ENCODE measurements around the gene NUTM2D.
"Not testable (repeated sequence)": the region's sequence is repeated elsewhere in the genome, so short reads cannot be mapped to it uniquely, and the experiment has no call there.

NUTM2D gene

DNA sequence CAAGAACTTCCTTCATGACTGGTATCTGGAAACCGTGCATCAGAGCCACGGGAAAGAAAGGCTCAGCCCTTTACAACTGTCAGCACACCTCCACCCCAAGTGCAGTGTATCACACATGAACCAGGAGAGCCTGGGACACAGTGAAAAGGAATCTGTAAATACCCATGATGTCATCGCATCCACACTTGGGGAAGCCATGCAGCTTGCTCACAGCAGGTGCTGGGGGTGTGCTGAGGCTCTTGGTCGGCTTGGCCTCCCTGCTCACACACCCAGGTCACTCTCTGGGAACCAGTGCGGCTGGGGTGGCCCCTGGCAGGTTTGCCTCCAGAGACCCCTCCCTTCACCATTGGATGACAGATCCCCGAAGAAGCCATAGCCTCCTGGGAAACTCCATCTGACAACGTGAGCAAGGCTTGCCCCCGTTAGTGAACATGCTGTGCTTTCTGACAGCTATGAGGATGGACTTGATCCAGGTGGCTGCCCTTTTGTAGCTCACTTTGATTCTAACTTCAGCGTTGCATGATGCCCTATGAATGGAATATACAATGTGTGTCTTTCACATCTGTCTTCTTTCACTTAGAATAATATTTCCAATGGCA is 12.1 kb downstream of the NUTM2D start:
- not testable (repeated sequence) for DNase-seq (ENCODE audit: low read depth, low spot score)

DNA sequence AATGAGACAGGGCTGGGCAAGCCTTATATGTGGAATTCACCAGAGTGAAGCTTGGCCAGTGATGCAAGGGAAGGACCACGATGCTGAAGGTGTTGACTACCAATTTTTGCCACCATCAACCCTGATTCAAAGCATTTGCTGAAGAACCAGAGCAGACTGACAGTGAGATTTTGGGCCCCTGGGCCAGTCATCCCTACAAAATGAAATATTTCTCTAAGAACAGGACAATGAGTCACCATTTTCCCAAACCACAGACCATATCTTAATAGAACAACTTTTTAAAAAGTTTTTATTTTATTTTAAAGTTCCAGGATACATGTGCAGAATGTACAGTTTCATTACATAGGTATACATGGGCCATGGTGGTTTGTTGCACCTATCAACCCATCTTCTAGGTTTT is 16.5 kb downstream of the NUTM2D start:
- DNase-seq (ENCODE audit: low read depth, low spot score): not testable (repeated sequence)

DNA sequence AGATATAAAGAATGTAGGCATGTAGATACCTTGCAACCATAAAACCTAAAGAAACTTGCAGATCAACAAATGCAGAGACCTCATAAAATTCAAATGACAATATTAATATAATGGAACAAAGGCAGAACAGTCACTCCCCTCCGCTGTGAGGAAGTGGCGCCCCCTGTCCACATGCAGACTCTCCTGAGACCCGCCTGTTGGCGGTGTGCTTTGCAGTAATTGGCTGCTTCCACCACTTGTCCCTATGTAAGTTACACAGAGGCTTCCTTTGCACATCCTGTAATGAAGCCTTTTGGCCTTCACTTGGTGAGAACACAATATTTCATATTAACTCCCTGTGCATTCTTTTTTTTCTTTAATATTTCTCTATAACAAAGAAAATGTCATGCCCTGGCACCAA is 21.6 kb downstream of the NUTM2D start:
- DNase-seq (ENCODE audit: low read depth, low spot score): not testable (repeated sequence)

DNA sequence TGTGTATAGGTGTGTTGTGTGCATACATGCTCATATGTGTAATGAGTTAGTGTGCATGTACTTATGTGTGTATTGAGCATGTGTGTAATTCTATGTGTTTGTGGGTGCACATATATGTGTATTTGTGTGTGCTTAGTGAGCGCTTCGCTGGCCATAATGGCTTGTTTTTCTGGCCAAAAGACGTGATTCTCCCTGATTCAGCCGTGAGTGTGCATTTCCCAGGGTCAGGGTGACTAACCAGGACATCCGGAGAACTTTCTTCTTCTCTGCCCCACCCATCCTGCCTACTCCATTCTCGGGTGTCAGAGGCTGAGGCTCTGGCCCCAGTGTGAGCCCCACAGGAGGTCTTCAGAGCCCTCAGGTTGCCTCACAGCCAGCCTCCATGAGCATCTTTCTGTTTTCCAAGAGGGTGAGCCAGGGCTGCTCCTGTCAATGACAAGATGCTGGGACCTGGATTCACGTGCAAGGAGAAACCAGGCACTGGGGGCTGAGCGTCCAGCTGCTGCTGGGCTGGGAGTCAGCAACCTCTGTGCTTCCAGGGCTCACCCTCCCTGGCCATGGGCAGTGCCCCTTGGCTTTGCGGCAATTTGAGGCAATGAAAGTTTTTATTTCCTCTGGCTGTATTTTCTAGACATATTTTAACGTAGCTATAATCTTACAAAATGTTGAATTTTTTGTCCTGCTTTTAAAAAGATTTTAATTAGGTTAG is 25.8 kb downstream of the NUTM2D start:
- not testable (repeated sequence) for DNase-seq (ENCODE audit: low read depth, low spot score)

DNA sequence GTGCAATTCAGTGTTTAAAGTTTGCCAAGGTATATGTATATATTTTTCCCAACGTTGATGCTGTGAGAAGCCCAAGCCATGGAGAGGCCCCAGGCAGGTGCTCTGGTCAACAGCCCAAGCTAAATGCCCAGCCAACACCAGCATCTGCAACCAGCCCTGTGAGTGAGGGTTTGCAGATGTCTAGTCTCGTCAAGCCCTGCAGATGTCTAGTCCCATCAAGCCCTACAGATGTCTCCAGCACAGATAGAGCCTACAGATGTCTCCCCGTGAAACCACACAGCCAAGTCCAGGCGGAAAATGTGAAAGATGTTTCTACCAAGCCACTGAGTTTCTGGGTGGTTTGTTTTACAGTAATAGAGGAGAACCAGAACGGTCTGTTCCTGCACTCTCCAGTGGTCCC is 26.7 kb downstream of the NUTM2D start:
- DNase-seq (ENCODE audit: low read depth, low spot score): not testable (repeated sequence)

DNA sequence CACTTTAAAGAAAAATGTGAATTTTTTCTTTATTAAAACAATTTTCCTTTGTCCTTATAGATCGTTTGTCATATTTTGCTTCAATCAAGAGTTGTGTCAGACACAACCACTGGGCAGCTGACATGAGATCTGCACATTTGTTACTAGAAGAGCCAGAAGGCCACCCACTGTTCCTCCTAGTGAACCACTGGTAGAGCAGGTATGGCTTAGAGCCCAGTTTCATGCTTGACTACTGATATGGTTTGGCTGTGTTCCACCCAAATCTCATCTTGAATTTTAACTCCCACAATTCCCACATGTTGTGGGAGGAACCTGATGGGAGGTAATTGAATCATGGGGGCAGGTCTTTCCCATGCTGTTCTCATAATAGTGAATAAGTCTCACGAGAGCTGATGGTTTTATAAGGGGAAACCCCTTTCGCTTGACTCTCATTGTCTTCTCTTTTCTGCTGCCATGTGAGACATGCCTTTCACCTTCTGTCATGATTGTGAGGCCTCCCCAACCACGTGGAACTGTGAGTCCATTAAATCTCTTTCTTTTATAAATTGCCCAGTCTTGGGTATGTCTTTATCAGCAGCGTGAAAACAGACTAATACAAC is 28.3 kb downstream of the NUTM2D start:
- not testable (repeated sequence) for DNase-seq (ENCODE audit: low read depth, low spot score)

DNA sequence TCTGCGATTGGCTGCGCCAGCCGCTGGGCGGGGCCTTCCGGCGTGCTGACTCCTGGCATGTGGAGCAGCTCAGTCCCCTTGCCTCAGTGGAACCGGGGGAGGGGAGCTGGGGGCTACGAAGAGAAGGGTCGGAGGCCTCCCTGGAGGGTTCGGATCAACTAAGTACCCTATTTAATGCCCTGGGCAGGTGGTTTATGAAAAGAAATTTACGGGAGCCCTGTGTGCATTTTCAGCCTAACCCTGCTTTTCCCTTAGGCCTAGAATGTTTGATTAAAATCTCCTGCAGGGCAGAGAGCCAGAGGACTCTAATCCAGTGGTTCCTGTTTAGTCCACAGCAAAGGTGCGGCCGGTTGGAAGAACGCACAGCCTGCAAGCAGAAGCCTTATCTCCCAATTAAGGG is 33.8 kb downstream of the NUTM2D start:
- not testable (repeated sequence) for DNase-seq (ENCODE audit: low read depth, low spot score)

DNA sequence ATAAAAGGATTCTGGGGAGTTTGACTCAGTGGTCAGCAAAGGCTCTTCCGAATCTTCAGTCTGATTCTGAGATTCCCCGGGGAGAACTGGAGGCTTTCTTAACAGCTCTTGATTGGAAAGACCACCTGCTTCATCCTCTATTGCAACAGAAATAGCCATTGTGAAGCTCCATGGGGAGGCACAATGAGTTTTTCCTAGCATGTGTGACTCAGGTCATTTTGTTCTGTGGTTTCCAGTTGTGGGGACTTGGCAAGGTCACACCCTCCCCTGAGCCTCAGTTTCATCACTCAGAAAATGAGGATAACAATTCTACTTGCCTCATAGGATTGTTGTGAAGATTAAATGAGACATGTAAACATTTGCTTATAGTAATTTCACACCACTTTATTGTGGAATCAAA is 38.7 kb downstream of the NUTM2D start:
- not testable (repeated sequence) for DNase-seq (ENCODE audit: low read depth, low spot score)

DNA sequence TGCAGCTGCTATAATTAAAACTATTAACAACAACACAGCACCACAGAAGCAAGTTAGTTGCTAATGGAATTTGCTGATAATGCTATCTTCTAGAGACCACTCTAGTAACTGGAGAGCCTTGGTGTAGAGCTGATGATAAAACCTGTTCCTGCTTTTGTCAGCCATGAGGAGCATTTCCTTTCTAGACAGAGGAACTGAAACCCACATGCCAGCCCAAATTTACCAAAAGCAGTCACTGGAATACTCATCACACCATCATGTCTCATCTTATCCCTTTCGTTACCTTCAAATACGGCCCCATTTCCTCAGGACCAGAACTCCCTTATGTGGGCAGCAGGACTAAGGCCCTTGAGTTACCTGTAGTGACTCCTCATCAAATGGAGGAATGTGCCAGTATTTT is 40.9 kb downstream of the NUTM2D start:
- not testable (repeated sequence) for DNase-seq (ENCODE audit: low read depth, low spot score)

DNA sequence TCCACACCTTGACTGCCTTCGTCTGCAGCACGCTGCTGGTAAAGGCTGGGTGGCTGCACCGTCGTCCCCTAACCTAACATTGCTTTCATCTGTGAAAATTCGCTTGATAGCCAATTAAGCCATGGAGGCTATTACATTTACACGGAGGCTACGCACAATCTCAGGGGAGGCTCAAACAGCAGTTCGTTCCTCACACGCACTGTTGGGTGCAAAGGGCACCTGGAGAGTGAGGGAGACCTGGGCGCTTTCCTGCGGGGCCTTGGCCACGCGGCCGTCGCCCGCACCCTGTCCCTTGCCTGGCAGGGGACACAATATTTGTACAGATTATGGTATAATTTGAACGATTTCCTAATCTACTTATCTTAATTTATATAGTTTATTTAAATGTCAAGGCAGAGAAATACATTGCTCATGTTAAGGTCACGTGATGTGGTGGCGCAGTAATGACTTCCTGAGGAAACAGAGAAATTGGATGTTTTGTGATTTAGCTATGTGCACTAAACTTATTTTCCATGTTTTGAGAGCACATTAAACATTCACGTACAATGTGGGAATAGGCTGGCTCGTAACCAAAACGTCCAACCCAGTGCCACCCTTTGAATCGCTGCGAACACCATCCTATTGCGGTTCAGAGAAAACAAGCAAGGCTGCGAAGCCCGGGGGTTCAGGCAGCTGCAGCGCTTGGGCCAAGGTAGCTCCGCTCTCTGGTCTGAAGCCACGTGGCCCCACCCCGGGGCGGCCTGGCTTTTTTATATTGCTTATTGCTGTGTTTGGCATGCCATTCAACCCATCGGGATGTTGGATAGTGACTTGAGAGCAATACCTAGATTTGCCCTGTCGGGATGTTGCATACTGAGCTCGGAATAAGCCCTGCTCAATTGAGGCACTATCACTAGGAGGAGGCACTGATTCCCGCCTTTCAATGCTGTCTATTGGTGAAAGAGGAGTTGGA is 50.2 kb downstream of the NUTM2D start:
- DNase-seq (ENCODE audit: low read depth, low spot score): peak; percentile 2

DNA sequence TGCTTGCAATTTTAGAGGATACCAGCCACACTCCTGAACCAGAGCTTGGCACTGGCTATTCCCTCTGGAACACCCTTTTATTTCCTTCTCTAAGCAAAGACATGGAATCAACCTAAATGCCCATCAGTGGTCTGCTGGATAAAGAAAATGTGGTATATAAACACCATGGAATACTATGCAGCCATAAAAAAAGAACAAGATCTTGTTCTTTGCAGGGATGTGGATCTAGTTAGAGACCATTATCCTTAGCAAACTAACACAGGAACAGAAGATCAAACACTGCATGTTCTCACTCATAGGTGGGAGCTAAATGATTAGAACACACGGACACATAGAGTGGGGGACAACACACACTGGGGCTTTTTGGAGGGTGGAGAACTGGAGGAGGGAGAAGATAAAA is 56.4 kb downstream of the NUTM2D start:
- DNase-seq (ENCODE audit: low read depth, low spot score): not testable (repeated sequence)
